Activated CD8-positive, alpha-beta memory T cell treated with anti-CD3 and anti-CD28 coated beads, Interleukin-2, amount 50 U/mL, for 4 hours (primary cell): Measurements from ENCODE around the gene TNFSF8.

Experiments
- DNase-seq: peaks from one replicate; pipeline ENCODE4 v3.0.0-alpha.2; 2020

The TNFSF8 gene

DNA sequence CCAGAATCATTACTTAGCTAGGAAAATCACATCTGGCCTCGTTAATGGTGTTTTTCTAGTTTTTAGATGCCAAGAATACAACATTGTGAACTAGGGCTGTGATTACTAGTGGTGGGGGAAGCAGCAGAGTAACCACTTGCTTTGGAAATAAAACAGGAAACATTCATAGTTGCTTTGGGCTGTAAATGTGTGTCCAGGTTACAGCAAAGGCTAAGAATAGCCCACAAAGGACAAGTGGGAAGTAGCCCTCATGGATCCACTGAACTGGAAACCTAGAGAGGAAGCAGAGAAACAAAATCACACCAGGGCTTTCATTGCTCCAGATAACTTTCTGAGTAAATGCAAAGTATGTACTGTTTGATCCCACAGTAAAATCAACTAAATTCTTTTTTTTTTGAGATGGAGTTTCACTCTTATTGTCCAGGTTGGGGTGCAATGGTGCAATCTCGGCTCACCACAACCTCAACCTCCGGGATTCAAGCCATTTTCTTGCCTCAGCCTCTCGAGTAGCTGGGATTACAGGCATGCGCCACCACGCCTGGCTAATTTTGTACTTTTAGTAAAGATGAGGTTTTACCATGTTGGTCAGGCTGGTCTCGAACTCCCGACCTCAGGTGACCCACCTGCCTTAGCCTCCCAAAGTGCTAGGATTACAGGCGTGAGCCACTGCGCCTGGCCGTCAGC is 68.3 kb downstream of the TNFSF8 start:
- DNase-seq: no peak

DNA sequence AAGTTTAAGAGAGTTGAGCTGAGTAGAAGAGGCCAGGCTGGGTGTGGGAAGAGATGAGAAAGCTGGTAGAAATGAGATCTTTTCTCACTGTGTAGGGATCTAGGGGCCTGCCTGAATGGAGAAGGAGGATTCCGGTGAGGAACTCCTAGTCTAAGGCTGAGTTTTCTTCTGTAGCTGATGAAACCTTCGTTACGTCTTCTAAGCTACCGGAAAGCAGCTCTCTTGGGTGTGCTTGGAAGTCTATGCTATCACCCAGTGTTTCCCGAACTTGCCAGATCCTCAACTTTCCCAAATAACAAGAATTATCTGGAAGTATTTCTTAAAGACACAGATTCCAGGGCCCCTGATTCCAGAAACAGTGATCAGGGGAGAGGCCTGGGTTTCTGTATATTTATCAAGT is 69.1 kb downstream of the TNFSF8 start:
- DNase-seq: no peak

DNA sequence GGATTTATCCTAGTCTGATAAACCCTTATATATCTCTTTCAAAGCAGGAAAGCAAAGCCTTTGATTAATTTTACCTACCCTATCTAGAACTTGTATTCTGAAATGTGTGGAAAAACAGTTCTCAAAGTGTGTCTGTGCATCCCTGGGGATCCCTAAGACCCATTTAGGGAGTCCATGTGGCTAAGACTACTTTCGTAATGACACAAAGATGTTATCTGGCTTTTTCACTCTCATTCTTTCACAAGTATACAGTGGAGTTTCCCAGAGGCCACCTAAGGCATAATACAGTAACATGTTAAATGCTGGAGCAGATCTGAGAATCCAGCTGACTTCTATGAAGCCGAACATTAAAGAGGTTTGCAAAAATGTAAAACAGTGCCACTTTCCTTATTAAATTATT is 70.2 kb downstream of the TNFSF8 start:
- DNase-seq: no peak

DNA sequence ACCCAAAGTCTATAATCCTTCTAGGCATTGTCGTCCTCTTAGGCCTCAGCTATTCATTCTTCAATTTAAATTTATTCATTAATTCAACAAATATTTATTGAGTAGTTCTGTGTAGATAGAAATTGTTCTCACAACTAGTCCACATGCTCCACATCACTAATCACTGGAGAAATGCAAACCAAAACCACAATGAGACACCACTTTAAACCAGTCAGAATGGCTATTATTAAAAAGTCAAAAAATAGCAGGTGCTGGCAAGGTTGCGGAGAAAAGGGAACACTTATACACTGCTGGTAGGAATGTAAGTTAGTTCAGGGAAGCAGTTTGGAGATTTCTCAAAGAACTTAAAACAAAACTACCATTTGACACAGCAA is 73.5 kb downstream of the TNFSF8 start:
- no peak for DNase-seq

DNA sequence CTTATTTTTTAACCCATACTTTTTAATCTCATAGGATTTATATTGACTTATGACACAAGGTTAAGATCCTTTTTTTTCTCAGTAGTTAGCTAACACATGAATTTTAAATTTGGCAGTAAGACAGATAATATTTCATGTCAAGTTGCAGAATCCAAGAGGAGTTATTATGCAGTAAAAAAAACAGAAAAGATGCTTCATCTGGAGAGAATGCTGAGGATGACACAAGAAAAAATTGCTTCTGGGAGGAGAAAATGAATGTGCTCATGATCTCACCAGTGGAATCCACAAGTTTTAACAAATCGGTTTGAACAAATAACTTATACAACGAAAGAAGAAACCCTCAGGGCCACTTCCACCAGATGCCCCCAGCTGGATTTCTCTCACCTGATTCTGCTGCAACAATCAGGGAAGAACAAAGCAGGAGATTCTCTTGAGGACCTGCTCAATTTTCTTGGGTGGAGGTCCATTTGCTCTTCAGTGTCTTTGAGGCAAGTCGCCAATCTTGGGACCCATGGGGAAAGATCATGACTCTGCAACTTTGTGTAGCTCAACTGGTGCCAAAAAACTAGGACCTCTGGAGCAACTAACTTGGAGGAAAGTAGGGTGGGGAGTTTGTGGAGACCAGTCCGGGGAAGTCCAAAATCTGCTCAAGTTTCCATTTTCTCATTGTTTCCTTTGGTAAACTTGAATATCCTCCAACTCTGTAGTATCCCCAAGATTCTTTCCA is 74.0 kb downstream of the TNFSF8 start:
- no peak for DNase-seq

DNA sequence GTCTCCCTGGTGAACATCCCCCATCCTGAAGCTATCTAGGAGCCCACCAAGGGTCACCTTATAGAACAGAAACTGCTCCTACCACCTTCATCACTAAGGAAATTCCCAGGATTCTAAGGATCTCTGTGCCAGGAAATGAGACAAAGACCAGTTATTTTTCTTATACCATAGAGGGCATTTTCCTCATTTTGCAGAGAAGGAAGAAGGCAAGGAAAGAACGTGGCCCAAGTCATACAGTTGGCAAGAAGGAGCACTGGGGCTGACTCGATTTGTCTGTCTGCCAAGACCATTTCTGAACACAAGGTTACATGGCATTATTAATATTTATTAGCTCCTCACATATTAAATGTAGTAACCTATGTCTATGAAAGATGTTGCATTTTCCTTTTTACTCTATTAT is 74.9 kb downstream of the TNFSF8 start:
- DNase-seq: no peak

DNA sequence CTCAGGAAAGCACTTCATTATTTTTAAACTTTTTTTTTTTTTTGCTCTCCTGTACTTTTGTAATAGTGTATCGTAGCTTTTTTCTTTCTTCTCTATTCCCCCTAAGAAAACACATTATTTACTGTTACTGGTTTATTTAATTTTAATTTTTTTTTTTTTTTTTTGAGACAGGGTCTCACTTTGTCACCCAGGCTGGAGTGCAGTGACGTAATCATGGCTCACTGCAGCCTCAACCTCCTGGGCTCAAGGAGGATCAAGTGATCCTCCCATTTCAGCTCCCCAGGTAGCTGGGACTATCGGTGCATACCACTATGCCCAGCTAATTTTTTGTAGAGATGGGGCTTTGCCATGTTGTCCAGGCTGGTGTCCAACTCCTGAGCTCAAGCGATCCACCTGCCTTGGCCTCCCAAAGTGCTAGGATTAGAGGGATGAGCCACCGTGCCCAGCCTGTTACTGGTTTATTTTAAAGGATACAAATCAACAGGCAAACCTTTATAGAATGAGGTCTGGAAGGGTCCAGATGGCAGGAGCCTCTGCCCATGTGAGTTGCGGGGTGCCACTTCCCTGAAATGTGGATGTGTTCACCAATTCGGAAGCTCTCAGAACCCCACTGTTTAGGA is 75.5 kb downstream of the TNFSF8 start:
- no peak for DNase-seq

DNA sequence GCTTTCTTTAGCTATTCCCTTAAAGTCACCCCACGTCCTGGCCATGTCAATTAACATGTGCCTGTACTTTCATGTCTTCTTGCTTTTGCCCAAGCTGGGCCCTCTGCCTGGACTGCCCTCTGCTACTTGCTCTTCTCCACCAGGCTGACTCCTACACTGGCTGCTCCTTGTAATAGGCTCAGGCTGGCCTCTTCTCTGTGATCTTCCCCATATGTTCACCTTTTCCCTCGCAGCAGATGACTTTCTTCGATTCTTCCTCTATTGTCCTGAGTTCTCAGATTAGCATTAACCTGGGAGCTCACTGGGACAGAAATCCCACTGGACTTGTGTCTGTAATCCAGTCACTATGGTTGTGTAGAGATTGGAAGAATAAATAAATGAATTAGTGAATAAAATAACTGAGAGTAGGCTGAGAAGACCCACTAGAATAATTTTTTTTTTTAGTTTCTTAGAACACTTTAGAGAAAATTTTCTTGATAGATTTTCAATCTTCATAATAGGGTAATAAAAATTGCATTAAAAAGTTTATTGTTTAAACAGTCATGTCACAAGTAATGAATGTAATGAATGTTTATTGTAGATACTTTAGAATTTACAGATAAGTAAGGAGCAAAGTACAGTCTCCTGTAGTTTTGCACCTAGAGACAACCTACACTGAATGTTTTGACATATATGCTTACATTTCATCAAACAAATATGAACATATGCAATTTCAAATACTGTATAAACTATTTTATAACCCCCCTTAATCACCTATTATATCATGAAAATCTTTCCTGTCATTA is 77.1 kb downstream of the TNFSF8 start:
- no peak for DNase-seq

DNA sequence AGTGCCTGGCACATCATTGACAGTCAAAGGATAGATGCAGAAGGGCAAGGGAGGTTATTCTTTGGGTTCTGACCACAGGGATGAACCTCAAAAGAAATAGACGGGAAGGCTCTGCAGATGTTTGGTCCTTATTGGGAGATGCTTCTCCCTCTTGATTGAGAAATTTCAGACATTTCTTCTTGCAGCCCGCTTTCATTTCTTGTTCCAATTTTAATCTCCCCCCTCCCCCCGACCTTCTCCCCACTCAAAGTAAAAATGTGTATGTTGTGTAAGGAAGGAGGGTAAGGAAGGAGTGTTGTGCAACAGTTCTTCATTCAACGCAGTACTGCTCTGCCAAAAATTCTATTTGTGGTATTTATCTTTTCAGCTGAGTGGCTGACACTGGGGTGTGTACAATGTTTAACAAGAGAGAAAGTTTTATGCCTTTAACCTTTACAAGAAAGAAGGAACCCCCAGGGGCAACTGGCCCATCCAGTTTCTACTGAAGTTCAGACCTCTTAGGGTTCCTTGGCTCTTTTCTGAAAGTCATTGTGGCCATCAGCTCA is 78.3 kb downstream of the TNFSF8 start:
- DNase-seq: no peak

DNA sequence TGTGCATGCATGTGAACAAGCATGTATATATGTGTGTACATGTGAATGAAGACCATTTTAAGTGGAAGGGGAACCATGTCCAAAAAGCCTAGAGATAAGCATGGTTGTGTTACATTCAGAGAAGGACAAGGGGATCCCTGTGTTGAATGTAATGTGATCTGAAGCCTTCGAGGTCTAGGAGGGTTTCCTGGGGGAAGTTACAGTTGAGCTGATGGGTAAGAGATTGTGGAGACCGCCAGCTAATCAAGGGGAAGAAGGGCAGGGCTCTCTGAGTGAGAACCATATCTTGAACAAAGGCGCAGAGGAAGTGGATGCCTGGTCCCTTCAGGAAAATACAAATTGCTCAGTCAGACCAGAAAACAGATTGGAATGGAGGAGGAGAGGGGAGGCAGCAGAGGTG is 79.1 kb downstream of the TNFSF8 start:
- no peak for DNase-seq
